OCI-LY1 (cell line): ENCODE measurements around the gene ASB11.

ENCODE experiments used
- H2AFZ ChIP-seq: fragments of 200-600 bp; sonication (generic), shearing (Covaris generic); 2 replicates; pipeline ENCODE4 v1.6.0; 2014; ENCODE audit warnings: antibody characterized with exemption, mild to moderate bottlenecking, low read length
- H3F3A ChIP-seq: fragments of 200-600 bp; sonication (generic), shearing (Covaris generic); 2 replicates; pipeline ENCODE4 v1.6.0; 2014; ENCODE audit warnings: mild to moderate bottlenecking, antibody characterized with exemption, low read length, moderate library complexity; ENCODE audit not compliant: insufficient read depth
- H3K27ac ChIP-seq: fragments of 200-600 bp; sonication (generic); 2 replicates; pipeline ENCODE4 v1.5.1; 2014; ENCODE audit warnings: low read length, mixed run types, mild to moderate bottlenecking, low read depth; ENCODE audit not compliant: poor library complexity, severe bottlenecking
- H3K27me3 ChIP-seq: fragments of 200-600 bp; sonication (generic); 2 replicates; pipeline ENCODE4 v1.6.0; 2014; ENCODE audit warnings: antibody characterized with exemption, mild to moderate bottlenecking, low read length, moderate library complexity; ENCODE audit not compliant: insufficient read depth
- H3K36me3 ChIP-seq: fragments of 200-600 bp; sonication (generic); 2 replicates; pipeline ENCODE4 v1.6.1; 2014; ENCODE audit warnings: mild to moderate bottlenecking, antibody characterized with exemption, low read length, moderate library complexity, mixed read lengths; ENCODE audit not compliant: insufficient read depth
- H3K4me1 ChIP-seq: fragments of 200-600 bp; sonication (generic); 2 replicates; pipeline ENCODE4 v1.5.1; 2014; ENCODE audit warnings: mild to moderate bottlenecking, low read length, moderate library complexity; ENCODE audit not compliant: insufficient read depth, severe bottlenecking
- H3K4me2 ChIP-seq: fragments of 200-600 bp; sonication (generic), shearing (Covaris generic); 2 replicates; pipeline ENCODE4 v1.6.1; 2014; ENCODE audit warnings: low read length
- H3K4me3 ChIP-seq: fragments of 200-600 bp; sonication (generic); 2 replicates; pipeline ENCODE4 v1.5.1; 2014; ENCODE audit warnings: low read length, low read depth, mild to moderate bottlenecking, mixed read lengths; ENCODE audit not compliant: poor library complexity, severe bottlenecking
- H3K79me2 ChIP-seq: fragments of 200-600 bp; shearing (Covaris generic); 2 replicates; pipeline ENCODE4 v1.6.1; 2016; ENCODE audit warnings: mixed run types, low read length, mixed read lengths; ENCODE audit not compliant: insufficient read depth
- H3K9ac ChIP-seq: fragments of 200-600 bp; sonication (generic), shearing (Covaris generic); 2 replicates; pipeline ENCODE4 v1.6.1; 2014; ENCODE audit warnings: mild to moderate bottlenecking, low read length, mixed read lengths
- H3K9me2 ChIP-seq: fragments of 200-600 bp; sonication (generic), shearing (Covaris generic); 2 replicates; pipeline ENCODE4 v1.6.1; 2014; ENCODE audit warnings: low read depth, mild to moderate bottlenecking, low read length, mixed read lengths
- H3K9me3 ChIP-seq: fragments of 200-600 bp; shearing (Covaris generic); 2 replicates; pipeline ENCODE4 v1.6.1; 2014; ENCODE audit warnings: low read length, mixed read lengths
- H4K20me1 ChIP-seq: fragments of 200-600 bp; sonication (generic), shearing (Covaris generic); 2 replicates; pipeline ENCODE4 v1.6.0; 2016; ENCODE audit warnings: mild to moderate bottlenecking, low read length; ENCODE audit not compliant: insufficient read depth
- EZH2 ChIP-seq: fragments of 200-600 bp; sonication (generic), shearing (Covaris generic); IDR thresholded peaks from 2 replicates; pipeline ENCODE4 v1.8.0; 2017; ENCODE audit warnings: borderline replicate concordance, mixed run types, mild to moderate bottlenecking, antibody characterized with exemption, low read length, moderate library complexity, mixed read lengths
- TF ChIP-seq, protein P1 (sequence below): fragments of 200-600 bp; sonication (generic), shearing (Covaris generic); IDR thresholded peaks from 2 replicates; pipeline ENCODE4 v1.5.1; 2017; ENCODE audit warnings: mild to moderate bottlenecking, antibody characterized with exemption, low read length, moderate library complexity, mixed read lengths

Gene ASB11

DNA sequence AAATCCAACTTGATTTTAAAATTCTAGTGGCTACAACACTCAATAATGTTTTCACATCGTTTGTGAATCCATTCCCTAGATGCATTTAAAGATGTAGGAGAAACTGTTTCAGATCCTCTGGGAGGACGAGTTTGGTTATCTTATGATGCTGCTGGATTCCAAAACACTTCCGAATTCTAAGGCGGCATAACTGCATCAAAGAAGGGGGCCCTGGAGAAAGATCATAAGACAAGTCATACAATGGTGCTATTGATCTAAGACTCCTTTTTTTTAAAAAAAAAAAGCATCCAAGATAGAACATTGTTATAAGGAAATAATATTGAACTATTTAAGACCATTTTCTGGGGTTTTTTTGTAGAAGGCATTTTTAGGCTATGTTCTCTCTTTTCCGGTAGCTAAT lies 71.0 kb downstream of the ASB11 start:
- Histone ChIP-seq H2AFZ (no peak overlapping the region), H3K9me3 (no peaks in the 10 kb centered on the region), H3K27me3 (no peaks in the 10 kb centered on the region), H3K4me3 (no peak overlapping the region), H3K4me2 (no peak overlapping the region), H3K27ac (no peak overlapping the region), H3K79me2 (no peaks in the 10 kb centered on the region), H3F3A (no peaks in the 10 kb centered on the region), H3K36me3 (no peaks in the 10 kb centered on the region), H3K9ac (no peak overlapping the region), H3K4me1 (no peaks in the 10 kb centered on the region), H3K9me2 (no peaks in the 10 kb centered on the region), H4K20me1 (no peaks in the 10 kb centered on the region)
- TF ChIP-seq EZH2: no peak
- TF ChIP-seq, protein P1, sequence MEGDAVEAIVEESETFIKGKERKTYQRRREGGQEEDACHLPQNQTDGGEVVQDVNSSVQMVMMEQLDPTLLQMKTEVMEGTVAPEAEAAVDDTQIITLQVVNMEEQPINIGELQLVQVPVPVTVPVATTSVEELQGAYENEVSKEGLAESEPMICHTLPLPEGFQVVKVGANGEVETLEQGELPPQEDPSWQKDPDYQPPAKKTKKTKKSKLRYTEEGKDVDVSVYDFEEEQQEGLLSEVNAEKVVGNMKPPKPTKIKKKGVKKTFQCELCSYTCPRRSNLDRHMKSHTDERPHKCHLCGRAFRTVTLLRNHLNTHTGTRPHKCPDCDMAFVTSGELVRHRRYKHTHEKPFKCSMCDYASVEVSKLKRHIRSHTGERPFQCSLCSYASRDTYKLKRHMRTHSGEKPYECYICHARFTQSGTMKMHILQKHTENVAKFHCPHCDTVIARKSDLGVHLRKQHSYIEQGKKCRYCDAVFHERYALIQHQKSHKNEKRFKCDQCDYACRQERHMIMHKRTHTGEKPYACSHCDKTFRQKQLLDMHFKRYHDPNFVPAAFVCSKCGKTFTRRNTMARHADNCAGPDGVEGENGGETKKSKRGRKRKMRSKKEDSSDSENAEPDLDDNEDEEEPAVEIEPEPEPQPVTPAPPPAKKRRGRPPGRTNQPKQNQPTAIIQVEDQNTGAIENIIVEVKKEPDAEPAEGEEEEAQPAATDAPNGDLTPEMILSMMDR: no peak

DNA sequence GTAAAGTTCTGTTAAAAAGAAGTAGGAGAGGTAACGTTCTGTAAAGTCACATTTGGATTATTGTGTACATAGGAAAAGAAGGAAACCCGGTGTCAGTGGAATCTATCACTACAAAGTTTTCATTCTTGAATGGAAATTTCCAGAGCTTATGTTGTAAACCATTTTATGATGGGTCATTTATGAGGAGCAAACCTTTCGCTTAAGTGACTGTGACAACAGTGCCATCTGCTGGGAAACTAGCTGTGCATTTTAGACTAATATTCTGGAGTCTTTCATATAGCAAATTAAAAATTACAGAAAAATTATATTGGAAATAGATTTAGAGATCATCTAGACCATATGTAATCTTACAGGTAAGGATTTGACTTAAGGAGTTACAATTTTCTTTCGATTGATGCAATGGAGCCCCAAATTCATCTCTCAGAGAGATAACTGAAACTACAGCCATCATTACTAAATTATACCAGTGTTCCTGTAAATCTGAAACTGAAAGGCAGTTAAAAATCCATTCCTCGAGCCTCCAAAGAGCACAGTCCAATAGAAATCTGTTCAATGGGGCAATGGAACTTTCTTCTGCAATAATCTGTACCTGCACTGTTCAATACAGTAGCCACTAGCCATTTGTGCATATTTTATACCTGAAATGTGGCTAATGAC lies 72.4 kb downstream of the ASB11 start:
- no peak overlapping the region for H3K4me2 ChIP-seq
- H3K36me3 ChIP-seq: no peaks in the 10 kb centered on the region

GRCh38 chrX:15241301-15241700 lies 74.1 kb downstream of the ASB11 start:
- H3K36me3 ChIP-seq: no peaks in the 10 kb centered on the region
- H3K9ac ChIP-seq: no peak overlapping the region
- no peaks in the 10 kb centered on the region for H3K4me1 ChIP-seq
- H4K20me1 ChIP-seq: no peaks in the 10 kb centered on the region
- H3K4me2 ChIP-seq: no peak overlapping the region
- no peaks in the 10 kb centered on the region for H3K27me3 ChIP-seq
- TF ChIP-seq EZH2: no peak
- TF ChIP-seq, protein P1: no peak
- H3K4me3 ChIP-seq: no peak overlapping the region
- H3F3A ChIP-seq: no peaks in the 10 kb centered on the region
- H3K79me2 ChIP-seq: no peaks in the 10 kb centered on the region
- no peaks in the 10 kb centered on the region for H3K9me3 ChIP-seq
- H3K9me2 ChIP-seq: no peaks in the 10 kb centered on the region
- H3K27ac ChIP-seq: no peak overlapping the region
- H2AFZ ChIP-seq: no peak overlapping the region

More for the DNA sequence above, 72.4 kb downstream of the ASB11 start:
- H3K4me3 ChIP-seq: no peak overlapping the region
- no peak overlapping the region for H3K27ac ChIP-seq
- H3K27me3 ChIP-seq: no peaks in the 10 kb centered on the region
- no peaks in the 10 kb centered on the region for H3F3A ChIP-seq
- no peak overlapping the region for H3K9ac ChIP-seq
- H4K20me1 ChIP-seq: no peaks in the 10 kb centered on the region
- TF ChIP-seq EZH2: no peak
- TF ChIP-seq, protein P1: peak; percentile 35; the same call in 1 of the 2 replicates
- H2AFZ ChIP-seq: no peak overlapping the region
- no peaks in the 10 kb centered on the region for H3K79me2 ChIP-seq
- H3K9me3 ChIP-seq: no peaks in the 10 kb centered on the region
- H3K4me1 ChIP-seq: no peaks in the 10 kb centered on the region
- H3K9me2 ChIP-seq: no peaks in the 10 kb centered on the region
